Iris pigment epithelial cell (primary cell): ENCODE data around the gene CHST3.
"Not testable (repeated sequence)": the region's sequence is repeated elsewhere in the genome, so short reads cannot be mapped to it uniquely, and the experiment has no call there.

Experiments used
- DNase-seq: peaks from one replicate; pipeline ENCODE4 v3.0.0-alpha.2; 2011; ENCODE audit warnings: low read depth

Gene CHST3

DNA sequence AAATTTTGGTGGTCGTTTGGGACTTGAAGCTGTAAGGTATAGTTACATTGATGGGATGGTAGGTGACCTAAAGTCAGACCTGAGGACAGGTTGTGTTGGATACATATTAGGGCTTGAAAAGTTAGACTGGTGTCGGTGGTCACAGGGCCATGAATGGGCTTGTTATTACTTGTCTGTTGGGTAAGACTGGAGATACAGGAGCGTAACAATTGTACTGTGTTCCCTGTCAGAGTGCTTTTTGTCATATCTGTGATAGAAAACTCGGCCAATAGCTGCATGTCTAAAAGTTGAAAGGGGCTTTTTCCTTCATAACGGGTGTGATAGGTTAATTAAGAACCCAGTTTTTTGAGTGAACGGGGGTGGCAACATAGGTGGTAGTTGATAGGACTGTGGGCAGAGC is 13.5 kb upstream of the CHST3 start:
- no peak for DNase-seq

DNA sequence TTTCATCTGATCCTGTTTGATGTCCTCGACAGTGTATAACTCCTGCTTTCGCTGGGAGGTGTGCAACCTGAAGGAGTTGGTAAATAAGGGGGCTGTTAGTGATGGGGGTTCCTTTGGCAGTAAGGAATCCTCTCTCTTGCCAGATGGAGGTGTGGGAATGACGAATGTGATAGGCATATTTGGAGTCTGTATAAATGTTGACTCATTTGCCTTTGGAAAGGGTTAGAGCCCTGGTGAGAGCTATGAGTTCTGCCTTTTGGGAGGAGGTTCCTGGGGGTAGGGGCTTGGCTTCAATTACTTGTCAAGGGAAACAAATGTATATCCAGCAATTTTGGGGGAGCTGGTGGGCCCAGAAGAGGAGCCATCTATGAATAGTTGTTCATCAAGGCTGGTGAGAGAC is 11.4 kb upstream of the CHST3 start:
- no peak for DNase-seq

DNA sequence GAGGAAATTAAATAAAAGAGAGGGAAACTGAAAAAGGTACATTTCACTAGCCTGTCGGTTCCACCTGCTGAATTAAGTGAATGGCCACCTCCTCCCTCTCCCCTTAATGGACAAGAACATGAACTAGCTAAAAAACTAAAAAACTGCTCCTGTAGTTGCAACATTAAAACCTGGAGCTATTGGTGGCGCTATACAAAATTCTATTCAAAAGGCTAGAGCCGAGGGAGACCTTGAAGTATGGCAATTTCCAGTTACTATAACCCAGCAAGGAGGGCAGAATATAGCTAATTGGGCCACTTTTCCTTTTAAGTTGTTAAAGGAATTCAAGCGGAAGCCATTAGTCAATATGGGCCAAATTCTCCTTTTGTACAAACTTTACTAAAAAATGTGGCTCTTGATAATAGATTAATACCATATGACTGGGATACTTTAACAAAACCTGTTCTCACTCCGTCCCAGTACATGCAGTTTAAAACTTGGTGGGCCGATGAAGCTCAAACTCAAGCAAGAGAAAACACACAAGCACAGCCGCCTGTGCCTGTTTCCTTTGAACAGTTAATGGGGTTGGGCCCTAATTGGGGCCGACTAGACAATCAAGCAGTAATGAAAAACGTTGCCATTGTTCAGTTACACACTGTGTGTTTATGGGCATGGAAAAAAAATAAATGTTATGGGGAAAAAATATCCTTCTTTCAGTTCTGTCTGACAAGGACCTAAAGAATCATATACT is 6.5 kb upstream of the CHST3 start:
- DNase-seq = no peak

DNA sequence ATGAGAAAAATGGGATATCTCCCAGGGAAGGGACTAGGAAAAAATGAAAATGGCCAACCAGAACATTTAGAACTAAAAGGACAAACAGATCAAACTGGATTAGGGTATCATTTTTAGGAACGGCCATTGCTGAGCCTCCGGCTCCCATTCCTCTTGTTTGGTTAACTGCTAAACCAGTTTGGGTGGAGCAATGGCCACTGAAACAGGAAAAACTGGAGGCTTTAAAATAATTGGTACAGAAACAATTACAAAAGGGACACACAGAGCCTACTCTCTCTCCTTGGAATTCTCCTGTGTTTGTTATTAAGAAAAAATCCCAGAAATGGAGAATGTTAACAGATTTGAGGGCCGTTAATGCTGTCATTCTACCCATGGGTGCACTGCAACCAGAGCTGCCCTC is 4.7 kb upstream of the CHST3 start:
- no peak for DNase-seq

DNA sequence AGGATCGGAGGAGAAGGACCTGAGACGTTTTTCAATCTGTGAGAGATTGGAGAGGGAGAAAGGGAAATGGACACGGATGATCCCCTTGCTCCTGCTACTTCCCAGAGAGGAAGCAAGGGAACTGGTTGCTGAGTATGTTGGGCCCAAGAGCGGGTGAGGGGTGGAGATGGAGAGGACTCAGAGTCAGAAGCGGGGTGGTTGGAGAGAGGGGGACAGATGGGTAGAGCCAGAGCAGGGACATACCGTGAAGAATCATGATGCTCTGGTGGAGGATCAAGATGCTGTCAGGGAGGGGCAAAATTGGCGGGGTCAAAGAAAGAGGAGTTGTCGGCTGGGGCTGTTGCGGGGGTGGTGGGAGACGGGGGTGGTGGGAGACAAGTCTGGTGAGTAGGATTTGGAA is 2.4 kb upstream of the CHST3 start:
- DNase-seq = no peak

DNA sequence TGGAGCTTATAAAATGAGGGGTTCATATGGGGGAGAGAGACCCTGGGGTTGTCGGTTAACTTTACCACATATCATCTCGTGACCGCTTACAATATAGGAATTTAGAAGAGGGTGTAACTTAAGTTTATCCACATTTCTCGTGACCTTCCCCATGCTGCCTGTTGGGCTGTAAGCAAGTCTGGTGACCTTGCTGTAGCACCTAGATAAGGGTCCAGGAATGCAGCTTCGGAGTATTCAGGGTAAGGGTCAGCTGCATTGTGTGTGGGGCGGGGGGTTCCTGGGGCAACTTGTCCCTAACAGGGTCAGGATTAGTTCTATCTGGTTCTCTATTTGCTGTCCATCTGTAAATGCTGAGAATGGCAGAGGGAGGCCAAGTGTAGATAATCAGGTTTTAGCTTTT is 1.3 kb upstream of the CHST3 start:
- no peak for DNase-seq

DNA sequence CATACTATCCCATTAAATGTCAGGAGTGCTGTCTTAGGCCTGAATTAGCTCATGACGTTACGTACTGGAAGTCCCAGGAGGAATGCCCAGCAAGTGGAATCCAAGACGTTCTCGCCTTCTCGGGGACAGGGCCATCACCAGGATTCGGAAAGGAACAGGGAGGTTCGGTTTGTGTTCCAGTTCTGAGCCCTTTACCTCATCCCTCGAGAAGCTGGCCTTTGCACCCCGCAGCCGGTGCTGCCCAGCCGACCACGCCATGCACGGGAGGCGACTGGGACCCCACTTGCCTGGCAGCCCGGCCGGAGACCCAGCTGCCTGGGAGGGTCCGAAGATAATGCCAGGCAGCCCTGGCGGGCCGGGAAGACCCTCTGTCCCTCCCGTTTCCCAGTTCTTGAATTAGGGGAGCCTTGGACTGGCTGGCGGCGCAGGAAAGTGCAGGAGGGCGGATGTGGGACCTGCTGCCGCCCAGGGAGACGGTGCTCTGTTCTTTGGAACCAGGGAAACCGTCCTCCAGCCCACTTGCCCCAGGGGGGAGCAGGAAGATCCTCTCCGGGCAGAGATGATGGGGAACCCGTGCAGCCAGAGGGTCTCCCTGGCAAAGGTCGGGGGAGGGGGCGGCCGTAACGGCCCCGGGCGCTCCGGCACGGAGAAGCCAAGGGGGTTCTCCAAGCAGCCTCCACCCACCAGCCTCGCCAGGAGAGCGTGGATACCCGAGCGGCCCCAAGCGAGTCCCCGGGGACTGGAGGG is 671 bp upstream of the CHST3 start:
- no peak for DNase-seq

DNA sequence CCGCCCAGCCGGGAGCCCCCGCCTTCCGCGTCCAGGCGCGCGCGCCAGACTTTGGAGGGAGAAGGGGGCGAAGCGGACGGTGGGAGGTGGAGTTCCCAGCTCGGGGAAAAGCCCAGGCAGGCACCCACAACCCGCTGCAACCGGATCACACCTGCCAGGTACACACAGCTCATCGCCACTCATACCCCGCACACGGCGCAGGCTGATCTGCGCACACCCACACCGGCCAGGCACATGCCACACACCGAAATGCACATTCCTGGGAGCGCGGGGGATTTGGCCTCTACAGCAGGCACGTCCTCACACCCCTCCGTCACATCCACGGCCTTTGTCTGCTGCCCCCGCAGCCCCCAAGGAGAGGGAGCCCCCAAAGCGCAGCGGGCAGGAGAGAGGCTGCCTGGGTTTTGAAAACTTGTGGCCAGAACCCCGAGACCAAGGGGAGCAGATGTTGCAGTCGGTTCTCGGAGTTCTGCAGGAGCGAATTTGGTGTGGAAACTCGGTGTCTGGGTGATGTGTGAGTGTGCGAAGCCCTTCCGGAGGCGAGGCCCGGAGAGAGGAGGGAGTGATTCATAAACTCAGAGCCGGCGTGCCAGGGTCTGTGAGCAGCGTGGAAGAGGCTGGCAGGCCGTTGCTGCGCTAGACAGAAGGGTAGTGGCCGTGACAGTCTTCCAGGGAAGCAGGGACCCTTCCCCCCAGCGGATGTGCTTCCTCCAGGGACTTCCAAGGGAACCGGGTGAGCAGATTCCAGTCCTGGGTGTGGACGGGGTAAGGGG is 734 bp downstream of the CHST3 start:
- peak; percentile 88 for DNase-seq

DNA sequence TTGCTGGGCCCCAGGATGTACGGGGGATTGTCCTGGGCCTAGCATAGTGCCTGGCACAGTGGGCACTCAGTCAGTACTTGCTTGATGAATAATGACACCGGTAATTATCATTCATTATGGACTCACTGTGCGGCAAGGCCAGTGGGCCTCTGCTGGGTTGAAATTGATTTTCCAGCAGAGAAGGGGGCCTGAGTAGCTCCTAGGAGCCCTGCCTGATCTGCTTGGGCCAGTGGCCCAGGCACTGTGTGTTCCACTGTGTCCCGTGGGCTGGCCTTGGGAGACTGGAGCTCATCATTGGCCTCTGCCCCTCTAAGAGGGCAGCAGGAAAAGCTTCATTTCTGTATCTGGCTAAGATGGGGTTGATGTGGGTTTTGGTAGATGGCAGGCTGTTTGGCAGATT is 1.4 kb downstream of the CHST3 start:
- DNase-seq = no peak

DNA sequence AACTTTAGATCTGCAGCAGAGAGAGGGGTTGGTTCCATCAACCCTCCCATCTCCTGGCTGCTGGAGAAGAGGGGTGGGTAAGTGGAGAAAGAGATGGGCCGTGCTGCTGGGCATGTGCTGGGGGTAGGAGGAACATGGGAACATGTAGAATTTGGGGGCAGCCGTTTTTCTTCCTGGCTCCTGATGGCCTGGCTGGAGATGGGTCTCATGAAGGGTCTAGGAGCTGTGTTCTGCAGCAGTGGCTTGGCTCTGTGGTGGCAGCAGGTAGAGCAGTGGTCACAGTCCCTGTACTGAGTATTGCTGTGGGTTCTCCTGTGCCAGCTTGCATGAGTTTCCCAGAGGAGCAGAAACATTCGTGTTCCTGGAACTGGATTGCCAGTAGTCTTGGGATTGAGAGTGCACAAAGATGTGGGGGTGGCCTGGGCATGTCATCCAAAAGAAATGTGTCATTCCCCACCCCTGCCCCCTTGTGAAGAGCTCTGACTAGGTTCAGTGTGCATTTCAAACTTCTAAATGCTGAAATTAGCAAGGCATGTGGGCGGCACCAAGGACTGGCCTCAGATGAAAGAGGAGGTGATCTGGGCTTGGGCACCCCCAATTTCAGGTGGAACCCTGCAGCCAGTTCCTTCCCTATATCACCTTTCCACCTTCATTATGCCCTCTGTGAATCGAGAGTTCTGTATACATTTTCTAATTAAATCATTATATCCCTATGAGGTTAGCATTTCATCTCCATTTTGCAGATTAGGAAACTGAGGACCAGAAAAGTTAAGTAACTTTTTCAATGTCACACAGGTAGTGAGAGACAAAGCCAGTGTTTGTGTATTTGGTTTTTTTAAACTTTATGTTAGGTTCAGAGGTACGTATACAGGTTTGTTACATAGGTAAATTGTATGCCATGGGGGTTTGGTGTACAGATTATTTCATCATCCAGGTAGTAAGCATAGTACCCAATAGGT is 2.1 kb downstream of the CHST3 start:
- DNase-seq = no peak

DNA sequence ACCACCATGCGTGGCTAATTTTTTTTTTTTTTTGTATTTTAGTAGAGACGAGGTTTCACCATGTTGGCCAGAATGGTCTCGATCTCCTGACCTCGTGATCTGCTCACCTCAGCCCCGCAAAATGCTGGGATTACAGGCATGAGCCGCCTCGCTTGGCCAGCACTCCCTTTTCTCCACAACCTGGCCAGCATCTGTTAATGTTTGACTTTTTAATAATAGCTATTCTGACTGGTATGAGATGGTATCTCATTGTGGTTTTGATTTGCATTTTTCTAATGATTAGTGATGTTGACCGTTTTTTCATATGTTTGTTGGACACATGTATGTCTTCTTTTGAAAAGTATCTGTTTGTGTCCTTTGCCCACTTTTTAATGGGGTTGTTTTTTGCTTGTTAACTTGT is 3.8 kb downstream of the CHST3 start:
- DNase-seq = not testable (repeated sequence)

DNA sequence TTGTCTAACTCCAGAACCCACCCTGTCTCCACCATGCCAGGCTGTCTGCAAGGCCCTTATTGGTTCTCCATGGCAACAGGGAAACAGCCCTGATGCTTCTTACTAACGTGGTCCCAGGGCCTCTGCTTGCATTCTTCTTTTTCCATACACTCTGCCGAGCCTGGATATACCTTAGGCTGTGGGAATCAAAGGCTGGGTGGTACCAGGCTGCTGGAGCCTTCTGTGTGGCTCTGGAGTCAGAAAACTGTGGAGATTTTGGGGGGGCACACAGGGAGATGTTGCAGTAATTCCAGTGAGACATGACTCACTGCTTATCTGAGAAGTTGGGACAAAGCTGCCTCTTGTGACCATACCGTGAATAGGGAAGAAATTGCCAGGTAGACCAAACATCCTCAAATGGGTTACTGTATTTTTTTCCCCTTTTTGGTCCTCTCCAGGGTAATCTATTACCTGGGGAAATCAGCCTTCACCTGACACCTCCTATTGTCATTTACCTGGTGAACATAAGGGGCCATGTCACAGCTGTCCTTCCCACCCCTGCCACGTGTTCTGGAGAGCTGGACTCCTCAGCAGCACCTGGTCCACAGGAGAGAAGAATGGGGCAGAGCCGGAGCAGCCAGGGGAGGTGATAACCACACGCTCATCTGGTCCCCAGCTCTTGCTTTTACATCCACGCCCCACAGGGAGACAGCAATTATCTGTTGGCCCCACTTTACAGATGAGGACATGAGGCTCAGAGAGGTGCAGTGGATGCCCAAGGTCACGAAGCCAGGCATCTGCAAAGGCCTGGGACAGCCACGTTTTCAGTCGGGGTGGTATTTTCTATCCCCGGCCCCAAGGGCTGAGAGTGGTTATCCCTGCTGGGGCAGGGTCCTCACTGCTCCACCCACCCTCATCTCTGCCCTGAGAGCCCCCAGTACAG is 4.6 kb downstream of the CHST3 start:
- no peak for DNase-seq

DNA sequence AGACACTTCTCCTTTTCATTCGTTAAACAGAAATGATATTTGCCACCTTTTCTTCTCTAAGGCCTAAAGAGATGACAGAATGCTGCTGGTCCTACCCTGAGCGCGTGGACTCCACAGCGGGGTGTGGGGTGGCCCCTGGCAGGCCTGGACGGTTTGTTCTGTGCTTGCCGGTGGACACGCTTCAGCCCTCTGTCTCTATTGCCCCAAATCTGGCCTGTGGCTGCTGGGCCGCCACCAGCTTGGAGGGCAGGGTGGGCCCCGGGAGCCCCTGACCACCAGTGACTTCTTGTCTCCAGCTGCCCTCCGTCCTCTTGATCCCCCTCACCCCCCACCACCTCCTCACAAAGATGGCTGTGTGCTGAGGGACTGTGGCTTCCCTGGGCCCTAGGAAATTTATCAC is 5.7 kb downstream of the CHST3 start:
- no peak for DNase-seq

DNA sequence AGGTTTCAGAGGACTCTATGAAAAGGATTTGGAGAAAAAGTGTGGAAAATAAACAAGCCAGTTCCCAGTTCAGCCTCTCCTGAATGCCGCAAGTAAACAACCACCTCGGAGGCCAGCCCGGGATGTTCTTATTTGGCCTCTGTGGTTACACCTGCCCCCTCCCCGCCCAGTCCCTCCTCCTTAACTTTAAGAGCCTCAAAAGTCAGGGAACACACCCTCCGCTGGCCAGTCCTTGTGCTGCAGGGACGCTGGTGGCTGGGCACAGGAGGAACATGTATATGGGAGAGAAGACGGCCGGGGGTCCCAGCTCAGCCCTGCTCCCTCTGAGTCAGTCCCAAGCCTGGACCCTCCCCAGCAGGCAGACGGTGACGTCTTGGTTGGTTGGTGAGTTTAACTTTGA is 6.1 kb downstream of the CHST3 start:
- no peak for DNase-seq

DNA sequence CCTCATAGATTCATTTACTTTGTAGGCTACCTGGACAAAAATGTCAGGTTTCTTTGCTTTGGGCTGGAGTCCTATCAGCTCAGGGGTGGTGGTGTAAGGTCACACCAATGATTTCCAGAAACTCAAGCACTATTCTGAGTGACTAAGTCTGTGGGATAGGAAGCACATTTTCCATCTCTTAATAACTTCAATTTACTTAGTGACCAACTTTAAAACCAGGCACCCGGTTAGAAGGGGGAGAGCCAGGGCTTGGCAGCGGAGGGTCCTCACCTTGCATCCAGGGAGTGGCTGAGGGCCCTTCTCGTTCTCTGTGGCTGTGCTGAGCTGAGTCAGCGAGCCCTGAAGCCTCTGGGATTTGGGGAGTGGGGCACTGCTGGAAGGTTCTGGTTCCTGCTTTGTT is 6.7 kb downstream of the CHST3 start:
- DNase-seq = no peak

DNA sequence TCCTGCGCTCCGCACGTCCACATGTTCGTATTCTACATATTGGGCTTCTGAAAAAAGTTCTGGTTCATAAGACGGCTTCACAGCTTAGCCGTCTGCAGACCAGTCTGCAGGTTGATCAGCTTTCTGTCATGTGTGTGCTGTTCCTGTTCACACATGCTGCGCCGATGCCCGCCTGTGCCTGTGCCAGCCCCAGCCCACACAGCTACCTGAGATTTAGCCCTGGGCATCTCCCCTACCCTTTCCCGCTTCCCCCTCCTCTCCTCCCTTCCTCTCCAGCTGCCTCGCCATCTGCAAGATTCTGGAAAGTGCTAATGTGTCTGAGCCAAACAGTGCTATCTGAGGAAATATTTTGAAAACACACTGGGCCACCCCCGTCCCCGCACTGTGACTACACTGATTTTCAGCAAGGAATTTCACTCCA is 7.1 kb downstream of the CHST3 start:
- DNase-seq = no peak

DNA sequence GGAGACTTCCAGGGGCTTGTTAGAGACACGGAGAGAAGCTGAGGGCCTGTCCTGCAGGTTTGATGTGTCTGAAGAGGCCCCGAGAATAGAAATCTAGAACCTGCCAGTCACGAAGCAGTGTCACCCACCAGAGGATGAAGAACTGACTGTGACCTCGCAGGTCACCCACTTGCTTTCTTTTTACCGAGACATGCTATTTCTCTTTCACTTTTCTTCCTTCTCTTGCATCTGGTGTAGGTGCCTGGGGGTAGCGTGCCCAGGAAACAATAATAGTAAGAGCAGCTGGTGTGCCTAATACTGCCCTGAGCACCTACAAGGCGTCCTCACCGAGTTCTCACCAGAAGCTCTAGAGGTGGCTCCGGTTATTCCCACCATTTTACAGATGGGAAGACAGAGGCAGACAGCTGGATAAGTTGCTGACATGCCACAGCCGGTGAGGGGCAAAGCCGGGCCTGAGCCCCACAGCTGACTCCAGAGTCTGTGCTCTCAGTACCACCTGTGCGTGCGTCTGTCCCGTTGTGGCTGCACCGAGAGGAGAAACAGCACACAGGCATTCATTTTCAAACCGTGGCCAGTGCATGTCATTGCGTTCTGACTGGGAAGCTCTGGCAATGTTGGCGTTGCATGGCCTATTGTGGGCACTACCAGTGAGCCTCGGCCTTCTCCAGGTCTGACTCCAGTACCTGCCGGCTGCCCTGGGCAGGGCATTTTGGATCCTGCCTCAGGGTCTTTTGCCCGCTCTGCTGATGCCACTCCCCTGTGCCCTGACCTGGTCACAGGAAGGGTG is 7.8 kb downstream of the CHST3 start:
- DNase-seq = no peak

DNA sequence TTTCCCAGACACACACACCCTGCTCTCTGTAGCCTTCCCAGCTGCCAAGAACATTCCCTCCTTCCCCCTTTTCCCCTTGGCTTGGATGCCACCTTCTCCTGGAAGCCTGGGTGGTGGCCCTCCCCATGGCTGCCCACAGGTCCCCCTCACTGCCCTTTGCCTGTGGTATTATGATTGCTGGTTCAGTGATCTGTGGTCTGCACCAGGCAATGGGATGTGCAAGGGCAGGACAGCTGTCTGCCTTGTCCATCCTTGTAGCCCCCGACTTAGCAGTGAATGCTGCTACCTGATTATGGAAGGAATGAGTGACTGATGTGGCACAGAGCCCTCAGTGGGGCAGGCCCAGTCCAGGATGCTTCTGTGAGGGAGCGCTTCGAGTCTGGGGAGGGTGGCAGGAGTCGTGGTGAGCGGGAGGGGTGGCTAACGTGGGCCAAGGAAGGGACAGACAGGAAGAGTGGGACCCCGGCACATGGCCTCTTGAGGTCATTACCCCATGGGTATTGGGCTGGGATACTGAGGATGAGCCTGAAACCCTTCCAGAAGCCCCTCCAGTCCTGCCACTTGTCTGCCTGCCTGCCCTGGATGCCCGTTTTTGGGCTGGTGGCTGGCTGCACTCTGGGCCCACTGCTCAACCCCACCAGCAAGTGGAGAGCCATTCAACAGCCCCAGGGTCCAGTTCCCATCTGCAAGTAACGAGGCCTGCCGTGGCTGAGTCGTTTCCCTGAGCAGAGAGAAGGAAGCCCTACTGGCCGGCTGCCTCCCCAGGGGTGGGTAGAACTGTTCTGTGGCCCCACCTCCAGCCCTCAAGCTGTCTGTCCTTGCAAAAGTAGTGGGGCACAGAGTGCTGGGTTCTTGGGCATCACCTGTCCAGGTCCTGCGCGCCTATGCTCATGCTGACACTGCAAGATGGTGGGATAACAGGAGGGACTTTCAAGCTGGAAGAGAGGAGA is 8.8 kb downstream of the CHST3 start:
- no peak for DNase-seq
